ENCODE measurements around the gene TMEM158.

- no peak for TF ChIP-seq CTCF (IDR thresholded peaks at IDR 0.05)
- TF ChIP-seq POLR2A (IDR thresholded peaks at IDR 0.05): no peak
- no peak for TF ChIP-seq EP300 (IDR thresholded peaks at IDR 0.05)
- TF ChIP-seq POLR2AphosphoS5 (IDR thresholded peaks at IDR 0.05): no peak
These were observed 46.9 kb downstream of the TMEM158 start for GRCh38 chr3:45179163-45179562.
